Activated CD4-positive, alpha-beta T cell treated with anti-CD3 and anti-CD28 coated beads for 24 hours (primary cell): Measurements from ENCODE around the gene SMAD1.

Experiments used
- DNase-seq, 2 donors: peaks; one replicate each; pipeline ENCODE4 v3.0.0-alpha.2; 2020; ENCODE audit warnings: low read depth in 2 of 2

Gene SMAD1

DNA sequence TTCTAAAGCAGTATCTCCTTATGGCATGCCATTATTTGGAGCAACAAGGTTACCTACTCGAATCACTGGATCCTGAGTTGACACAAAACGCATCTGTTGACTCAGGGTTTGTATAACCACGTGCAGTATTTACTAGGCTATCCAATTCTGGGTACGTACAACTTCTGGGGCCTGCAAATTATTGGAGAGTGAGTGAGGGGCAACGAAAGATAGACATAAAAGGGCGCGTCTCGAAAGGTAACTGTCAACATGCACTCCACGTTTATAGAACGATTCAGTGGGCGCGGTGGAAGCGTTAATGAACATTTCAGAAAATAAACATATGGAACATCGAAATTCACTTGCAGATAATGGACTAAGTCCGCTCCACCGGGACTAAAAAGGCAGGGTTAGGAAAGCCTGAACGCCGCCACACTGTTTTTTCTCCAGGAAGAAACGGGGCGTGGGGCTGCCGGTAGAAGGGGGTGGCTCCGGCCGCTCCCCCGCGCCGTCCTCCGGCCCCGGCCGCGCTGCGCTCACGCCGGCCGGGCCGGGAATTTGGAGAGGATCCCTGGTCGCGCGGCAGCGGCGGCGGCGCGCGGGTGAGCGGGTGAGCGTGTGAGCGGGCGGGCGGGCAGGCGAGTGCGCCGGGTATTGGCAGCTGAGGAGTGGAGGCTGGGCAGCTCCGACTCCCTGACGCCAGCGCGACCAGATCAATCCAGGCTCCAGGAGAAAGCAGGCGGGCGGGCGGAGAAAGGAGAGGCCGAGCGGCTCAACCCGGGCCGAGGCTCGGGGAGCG lies at the start of gene SMAD1:
TSS of gene SMAD1 (plus strand) at position 690 of the 778 bp plus-strand sequence. CDS start 32,761 bp downstream, outside the sequence.
- DNase-seq: peak; percentile 15 to 27

DNA sequence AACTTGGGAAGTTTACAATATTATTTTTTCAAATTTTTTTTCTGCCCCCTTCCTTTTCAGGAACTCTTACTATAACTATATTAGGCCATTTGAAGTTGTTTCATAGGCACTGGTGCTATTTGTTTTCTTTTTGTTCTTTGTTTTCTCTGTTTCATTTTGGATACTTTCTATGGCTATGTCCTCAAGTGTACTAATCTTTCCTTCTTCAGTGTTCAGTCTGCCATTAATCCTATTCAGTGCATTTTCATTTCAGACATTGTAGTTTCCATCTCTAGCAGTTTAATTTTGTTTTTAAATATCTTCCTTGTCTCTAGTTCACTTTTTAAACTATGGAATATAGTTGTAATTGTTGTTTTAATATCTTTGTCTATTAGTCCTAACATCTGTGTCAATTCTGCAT lies 48.0 kb upstream of the SMAD1 start:
- DNase-seq: no peak

DNA sequence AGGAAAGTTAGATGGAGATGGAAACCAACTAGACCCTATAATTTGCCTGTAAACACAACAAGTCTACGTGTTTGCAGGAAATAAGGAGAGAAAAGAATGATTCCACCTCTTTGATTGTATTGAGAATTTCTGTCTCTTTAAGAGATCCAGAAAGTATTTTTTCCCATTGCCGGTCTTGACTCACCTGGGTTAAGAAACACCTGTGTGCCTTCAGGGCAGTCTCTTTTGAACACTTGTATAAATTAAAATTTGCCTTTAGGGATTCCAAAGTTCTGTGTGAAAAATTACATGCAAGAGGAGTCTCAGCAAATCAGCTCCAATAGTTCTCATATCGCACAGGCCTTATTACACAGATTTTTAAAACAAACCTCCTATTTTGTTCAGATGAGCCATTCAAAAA lies 46.0 kb upstream of the SMAD1 start:
- DNase-seq: no peak

DNA sequence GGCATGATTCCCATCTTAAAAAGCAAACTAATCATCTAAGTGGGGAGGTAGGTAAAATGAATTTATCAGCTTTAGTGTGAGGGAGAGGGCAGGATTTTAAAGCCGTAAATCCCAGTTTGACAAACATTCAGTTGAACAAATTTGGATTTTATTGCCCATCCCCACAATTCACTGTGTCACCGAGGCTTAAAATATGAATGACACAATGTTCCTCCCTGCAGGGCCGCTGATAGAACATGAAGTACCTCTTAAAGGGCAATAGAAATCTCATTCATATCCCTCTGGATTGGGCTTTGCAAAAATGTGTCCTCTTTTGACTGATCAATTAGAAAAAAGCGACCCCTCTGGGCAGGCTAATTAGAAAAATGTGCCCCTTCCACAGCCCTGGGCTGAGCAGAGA lies 45.5 kb upstream of the SMAD1 start:
- DNase-seq: no peak

DNA sequence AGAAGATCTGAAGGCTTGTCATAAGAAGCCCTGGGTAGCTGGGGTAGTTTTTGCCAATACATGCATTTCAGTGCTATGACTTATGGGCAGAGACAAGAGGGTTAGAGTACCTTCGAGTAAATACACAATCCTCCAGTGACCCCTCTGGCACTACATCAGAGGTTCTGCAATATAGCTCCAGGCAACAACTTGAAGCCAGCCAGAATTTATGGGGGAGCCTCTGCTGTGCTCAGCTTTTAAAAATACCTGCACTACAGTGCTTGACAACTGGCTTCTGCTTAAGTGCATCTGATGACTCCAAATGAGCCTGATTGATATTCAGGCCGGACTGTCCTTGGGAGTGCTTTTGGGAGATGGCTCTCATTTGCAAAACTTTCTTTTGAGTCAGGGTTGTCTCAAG lies 44.9 kb upstream of the SMAD1 start:
- no peak for DNase-seq

DNA sequence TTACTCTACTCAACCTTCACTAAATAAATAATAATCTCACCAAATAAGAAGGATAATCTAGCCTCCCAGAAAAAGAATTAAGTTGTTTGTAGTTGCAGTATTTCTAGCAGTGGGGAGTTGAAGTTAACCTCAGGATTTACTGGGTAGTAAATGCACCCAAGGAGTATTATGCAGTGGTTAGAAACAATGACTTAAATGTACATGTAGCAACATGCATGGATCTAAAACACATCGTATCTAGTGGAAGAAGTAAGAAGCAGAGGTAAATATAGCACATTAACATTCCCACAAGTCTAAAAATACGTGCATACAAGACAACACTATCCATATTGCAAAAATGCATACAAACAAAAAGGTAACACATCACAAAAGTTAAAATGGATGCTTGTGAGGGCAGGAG lies 44.2 kb upstream of the SMAD1 start:
- no peak for DNase-seq

DNA sequence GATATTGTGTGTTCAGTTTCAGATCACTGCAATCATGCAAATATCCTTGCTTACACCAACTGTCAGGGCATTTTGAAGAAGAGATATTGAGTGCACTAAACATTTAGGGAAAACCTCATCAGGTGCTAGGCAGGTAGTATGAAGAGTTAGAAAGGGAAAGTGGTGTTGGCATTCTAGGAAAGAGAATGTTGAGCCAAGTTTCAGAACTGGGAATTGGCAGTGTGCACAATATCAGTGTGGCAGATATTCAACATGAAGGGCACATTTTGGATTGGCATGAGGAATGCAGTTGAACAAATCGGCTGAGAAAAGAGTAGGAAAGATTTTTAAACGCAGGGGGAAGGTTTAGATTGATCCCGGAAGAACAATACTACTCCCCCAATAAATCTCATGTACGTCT lies 43.4 kb upstream of the SMAD1 start:
- no peak for DNase-seq

DNA sequence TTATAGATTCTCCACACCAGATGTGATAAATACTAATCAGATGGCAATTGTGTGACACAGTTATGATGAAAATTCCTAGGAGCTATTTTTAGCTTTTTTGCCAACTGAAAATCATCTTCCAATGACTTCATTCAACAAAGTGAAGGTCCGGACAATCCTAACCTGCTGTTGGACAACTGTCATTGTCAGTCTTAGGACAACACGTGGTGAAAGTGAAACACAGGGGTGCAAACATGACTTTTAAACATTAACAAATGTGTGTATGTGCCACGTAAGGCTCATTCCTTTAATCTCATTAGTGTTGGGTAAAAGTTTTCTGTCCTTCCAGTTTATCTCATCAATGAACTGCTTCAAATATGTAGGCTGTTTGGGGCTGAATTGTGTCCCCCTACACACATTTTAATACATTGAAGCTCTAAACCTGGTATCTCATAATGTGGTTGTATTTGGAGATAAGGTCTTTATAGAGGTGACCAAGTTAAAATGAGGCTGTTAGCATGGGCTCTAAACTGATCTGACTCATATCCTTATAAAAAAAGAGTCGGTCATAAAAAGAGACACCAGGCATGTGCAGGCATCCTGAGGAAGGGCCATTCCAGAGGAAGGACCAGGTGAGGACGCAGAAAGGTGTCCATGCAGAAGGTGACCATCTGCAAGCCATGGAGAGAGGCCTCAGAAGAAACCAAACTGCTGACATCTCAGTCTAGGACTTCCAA lies 41.2 kb upstream of the SMAD1 start:
- DNase-seq: no peak

DNA sequence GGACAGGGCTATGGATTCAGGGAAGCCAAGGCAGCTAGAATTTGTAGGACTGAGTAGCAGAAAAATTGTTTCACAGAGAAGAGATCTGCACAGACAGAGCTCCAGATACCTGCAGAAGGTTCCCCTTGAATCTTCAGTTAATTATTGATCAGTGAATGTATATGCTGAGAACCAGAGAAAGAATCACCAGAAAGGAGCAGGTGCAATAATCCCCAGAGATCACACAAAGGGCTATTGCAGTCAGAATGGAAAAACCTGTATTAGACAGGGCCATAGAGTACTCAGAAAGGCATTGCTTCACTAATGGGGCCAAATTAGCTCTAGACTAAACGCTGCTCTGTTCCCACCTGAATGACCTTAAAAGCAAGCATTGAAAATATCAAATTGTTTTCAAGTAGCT lies 35.5 kb upstream of the SMAD1 start:
- DNase-seq: no peak

DNA sequence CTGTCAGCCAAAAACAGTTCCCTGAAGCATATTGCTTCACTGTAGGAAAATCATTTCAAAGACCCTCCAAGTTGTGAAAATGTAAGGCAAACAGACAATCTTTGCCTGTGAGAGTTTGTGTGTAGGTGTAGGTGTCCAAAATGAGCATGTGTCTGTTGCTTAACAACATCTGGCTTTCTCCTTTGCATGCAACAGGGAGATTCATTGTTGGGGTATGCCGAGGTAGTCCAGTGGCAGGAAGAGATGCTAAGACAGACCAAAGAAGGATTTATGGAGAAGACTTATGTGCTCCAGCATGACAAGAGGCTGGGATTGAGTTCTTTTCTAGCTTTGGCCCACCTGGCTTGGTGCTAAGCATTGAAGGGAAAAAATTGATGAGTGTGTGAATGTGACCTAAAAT lies 29.8 kb upstream of the SMAD1 start:
- no peak for DNase-seq

DNA sequence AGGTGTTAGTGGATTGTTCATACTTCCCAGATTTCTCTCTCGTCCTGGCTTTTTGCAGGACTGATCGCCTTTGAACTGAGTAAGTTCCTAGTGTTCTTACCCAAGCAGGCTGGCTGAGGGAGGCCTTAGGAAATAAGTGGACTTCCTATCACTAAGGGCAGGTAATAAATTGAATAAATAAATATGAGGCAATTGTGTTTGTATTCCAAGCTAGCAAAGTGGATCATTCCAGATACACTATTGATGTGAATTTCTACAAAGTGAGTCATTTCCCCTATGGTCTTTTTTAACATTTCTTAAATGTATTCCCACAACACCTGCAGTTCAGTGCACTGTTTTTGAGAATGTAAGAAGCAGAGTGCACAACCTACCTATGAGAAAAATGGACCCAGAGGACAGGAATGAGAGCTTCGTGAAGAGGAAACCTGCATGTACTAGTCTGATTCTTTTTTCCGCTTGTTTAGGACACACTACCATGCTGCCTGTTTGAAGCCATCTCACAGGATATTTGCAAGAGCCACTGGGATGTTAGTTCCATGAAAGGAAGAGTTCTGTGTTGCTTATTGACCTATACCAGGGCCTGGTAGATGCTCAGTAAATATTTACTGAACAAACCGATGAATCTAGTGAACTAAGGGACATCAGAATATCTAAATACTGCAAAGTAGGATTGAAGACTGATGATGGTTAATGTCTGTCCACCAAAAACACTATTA lies 29.0 kb upstream of the SMAD1 start:
- no peak for DNase-seq

DNA sequence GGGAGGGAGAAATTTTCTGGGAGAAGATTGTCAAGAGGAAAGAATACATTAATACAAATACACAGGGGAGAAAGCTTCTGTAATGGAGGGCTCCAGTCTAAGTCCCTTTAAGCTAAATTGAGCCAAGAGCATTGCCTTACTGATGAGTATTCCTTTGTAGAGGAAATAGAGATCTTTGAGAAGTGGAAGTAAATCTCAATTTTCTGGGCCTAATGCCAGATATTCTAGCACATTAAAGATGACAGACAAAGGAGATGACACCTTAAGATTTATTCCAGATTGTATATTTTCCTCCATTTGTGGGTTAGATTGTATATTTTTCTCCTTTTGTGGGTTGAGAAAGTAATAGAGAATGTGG lies 28.5 kb upstream of the SMAD1 start:
- no peak for DNase-seq

DNA sequence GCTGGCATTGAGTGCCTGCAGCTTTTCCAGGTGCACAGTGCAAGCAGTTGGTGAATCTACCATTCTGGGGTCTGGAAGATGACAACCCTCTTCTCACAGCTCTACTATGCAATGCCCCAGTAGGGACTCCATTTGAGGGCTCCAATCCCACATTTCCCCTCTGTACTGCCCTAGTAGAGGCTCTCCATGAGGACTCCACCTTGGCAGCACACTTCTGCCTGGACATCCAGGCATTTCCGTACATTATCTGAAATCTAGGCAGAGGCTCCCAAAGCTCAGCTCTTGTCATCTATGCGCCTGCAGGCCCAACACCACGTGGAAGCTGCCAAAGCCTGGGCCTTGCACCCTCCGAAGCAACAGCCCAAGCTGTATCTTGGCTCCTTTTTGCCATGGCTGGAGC lies 8.4 kb upstream of the SMAD1 start:
- DNase-seq: no peak

DNA sequence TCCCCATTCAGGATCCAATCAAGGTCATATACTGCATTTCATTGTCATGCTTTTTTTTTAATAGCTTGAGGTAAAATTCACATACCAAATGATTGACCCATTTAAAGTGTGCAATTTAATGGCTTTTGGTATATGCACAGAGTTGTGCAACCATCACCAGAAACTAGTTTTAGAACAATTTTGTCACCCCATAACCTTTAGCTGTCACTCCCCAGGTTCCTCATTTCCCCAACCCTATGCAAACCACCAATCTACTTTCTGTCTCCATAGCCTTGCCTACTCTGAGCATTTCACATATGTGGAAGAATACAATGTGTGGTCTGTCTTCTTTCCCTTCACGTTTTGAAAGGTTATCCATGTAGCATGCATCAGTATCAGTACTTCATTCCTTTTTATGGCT lies 1.4 kb upstream of the SMAD1 start:
- DNase-seq: no peak

DNA sequence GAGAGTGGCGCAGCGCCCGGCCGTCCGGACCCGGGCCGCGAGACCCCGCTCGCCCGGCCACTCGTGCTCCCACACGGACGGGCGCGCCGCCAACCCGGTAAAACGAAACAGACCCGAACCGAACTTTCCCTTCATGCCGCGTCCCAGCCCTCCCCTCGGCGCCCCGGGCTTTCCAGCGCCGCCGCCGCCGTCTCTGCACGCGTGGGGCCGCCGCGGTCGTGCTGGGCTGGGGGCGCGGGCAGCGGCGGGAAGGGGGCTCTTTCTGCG lies 222 bp downstream of the SMAD1 start:
- DNase-seq: peak in 1 of 2 donors; percentile 1

DNA sequence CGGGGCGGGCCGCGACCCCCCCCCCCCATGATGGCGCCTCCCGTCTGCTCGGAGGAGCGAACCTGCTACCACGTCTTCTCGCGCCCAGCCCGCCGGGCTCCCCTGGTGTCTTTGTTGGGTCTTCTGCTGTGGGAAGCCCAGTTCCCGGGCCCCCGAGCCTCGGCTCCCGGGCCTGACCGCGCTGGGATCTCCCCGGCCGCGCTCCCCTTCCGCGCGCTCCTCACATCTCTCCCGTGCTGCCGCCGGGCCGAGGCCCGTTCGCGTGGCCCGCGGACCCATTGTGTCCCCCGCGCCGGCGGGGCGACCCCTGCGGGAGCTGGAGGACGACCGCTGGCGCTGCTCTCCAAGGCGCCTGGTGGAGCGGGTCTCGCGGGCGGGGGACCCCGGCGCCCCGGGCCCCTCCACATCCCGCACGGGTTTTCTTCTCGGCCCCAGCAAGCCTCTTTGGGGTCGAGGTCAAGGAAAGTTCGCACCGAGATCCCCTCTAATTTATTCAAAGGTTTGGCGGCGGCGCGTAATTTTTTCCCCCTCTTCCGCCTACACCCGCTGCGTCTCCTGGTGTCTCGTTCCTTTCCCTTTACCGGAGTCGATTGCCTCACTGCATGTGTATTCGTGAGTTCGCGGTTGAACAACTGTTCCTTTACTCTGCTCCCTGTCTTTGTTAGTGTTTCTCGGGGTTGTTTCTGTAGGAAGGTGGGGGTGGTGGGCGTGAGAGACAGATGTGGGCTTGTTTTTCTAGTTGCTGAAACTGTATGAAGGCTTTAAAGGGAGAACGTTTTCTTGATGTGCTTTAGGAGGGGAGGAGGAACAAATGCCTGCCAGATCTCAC lies 770 bp downstream of the SMAD1 start:
- DNase-seq: peak; percentile 65 to 67

DNA sequence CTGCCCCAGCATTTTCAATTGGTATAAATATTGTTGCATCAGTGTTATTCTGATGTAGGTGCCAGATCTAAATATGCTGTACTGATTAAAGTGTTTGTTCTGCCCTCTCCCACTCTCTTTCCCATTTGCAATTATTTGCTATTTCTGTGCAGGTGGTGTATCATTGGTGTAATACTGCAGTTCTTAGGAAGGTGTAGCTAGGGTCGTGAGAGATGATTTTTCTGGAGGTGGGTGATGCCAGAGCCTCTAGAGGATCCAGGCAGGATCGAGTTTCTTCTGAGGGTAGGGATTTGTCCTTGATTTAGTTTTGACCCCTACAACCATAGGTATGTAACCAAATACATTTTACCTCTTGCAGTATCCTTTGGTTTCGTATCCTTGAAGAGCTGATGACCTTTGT lies 1.9 kb downstream of the SMAD1 start:
- DNase-seq: no peak

DNA sequence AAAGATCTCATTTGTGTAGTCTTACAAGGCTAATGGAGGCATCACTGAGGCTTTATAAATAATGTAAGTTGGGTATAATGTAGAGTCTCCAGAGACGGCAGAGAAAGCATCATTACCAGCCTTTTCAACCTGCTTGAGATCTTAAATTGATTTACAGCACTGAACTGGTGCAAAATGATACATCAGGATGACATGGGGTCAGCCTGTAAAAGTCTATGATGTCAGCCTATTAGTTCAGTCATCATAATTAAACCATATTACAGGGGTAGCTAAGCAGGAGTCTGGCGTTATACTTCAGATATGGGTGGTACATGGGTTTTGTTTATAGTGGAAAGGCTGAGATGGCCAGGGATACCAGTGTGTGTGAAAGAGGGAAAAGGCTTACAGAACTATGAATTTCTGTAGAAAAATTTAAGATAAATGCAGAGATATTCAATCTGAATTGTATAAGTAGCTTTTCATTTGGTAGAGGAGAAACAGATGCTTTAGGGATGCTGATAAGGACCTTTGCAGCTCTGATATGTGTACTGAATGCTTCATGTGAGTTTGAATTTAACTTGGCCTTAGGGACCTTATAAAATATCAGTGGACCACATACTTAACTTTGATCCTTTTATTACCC lies 2.7 kb downstream of the SMAD1 start:
- no peak for DNase-seq

DNA sequence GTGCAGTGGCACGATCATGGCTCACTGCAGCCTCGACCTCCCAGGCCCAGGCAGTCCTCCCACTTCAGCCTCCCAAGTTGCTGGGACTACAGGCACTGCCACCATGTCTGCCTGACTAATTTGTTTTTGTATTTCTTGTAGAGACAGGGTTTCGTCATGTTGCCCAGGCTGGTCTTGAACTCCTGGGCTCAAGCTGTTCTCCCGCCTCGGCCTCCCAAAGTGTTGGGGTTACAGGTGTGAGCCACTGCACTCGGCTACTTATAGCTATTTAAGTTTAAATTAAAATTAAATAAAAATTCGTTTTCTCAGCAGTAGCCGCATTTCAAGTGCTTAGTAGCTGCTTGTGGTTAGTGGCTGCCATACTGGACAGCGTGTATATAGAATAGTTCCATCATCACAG lies 3.5 kb downstream of the SMAD1 start:
- DNase-seq: no peak

DNA sequence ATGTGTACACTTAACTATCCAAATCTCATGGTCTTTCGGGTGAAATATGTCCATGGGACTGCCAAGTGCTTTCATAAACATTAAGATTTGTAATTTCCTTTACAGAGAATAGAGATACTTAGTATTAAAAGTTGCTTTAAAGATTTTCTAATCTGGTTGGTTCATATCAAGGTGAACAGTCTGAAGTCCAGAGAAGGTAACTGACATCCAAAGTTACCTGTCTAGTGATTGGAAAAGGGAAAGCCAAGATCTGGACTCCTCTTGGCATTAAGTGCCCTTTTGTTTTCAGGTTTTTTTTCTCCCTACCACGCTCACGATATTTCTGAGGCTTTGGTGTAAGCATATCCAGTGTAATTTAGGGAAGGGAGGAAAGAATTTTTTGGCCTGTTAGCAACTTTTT lies 5.0 kb downstream of the SMAD1 start:
- DNase-seq: no peak

DNA sequence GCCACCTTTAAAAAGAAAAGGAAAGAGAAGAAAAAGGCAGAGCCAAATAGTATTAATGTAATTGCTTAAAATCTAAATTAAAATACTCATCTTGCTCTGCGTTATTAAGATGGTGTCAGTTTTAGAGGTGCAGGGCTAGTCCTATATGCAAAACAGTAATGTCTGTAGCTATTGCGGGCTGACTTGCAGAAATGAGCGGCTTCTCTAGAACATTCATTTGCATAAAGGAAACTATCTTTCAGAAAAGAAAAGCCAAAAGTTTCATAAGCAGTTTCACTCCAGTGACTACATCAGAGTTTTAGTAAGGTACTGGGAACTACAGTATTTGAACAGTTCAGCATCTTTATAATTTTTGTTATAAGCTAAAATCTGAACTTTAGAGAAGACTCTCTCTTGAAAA lies 6.0 kb downstream of the SMAD1 start:
- peak; percentile 3 to 8 for DNase-seq

DNA sequence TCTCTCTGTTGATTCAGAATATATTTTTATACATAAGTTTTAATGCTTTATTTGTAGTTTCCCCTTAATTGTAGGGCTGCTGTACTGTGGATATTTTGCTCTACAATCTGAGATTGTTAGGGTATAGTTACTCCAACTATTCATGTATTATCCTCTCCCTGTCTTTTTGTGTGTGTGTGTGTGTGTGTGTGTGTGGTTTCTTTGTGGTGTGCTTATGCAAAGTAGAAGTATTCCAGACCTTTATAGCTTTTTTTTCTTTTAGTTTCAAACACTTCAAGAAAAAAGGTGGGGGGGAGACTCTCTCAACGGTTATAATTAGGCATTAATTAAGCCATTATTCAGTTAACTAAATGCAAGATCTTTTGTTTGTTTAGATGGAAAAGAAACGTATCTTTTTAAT lies 6.7 kb downstream of the SMAD1 start:
- no peak for DNase-seq
